CD4-positive, CD25-positive, alpha-beta regulatory T cell (primary cell): ENCODE data around the gene MTFR2. TPM values are rescaled to one million over a fixed set of nuclear protein-coding genes. Genes with fewer than 3 reads are reported as not detected.

Experiments used
- ATAC-seq, 2 donors: fragments of 150-1000 bp; cut with Tn5 transposase; one replicate each; pipeline ENCODE4 v1.10.0; 2021; ENCODE audit warnings: low read depth in 2 of 2, moderate number of reproducible peaks in 2 of 2, moderate library complexity in 1 of 2
- DNase-seq, 3 donors: peaks; one replicate each; pipeline versions ENCODE4 v3.0.0 to v3.0.0-alpha.2; 2012 to 2022; ENCODE audit warnings: mixed read lengths in 1 of 3
- H3K27ac ChIP-seq: one replicate; pipeline ENCODE4 v1.7.0; 2013; ENCODE audit warnings: mild to moderate bottlenecking, low read length; ENCODE audit not compliant: insufficient read depth, poor library complexity, severe bottlenecking
- H3K27me3 ChIP-seq: one replicate; pipeline ENCODE4 v1.7.0; 2013; ENCODE audit warnings: low read length; ENCODE audit not compliant: control insufficient read depth, insufficient read depth
- H3K36me3 ChIP-seq: one replicate; pipeline ENCODE4 v1.7.0; 2013; ENCODE audit warnings: mild to moderate bottlenecking, low read length, moderate library complexity; ENCODE audit not compliant: control insufficient read depth, insufficient read depth
- H3K4me1 ChIP-seq: 2 replicates; pipeline ENCODE4 v1.7.0; 2013; ENCODE audit warnings: mild to moderate bottlenecking, low read length; ENCODE audit not compliant: insufficient read depth, control insufficient read depth, poor library complexity, severe bottlenecking
- H3K4me3 ChIP-seq: one replicate; pipeline ENCODE4 v1.7.0; 2013; ENCODE audit warnings: low read depth, mild to moderate bottlenecking, low read length, moderate library complexity
- H3K9me3 ChIP-seq, 2 experiments: 1 replicate in 1 of 2; 2 replicates in 1 of 2; pipeline ENCODE4 v1.7.0; 2013; ENCODE audit warnings: low read length in 2 of 2, mild to moderate bottlenecking in 1 of 2, moderate library complexity in 1 of 2; ENCODE audit not compliant: control insufficient read depth in 2 of 2
- H3K27ac Mint-ChIP-seq, 3 donors: one replicate each; pipeline ENCODE4 v1.8.0; 2020 to 2022; ENCODE audit warnings: mild to moderate bottlenecking in 3 of 3, mixed read lengths in 3 of 3, moderate library complexity in 2 of 3
- H3K27me3 Mint-ChIP-seq: one replicate; pipeline ENCODE4 v1.8.0; 2022; ENCODE audit warnings: mild to moderate bottlenecking, mixed read lengths
- H3K36me3 Mint-ChIP-seq: one replicate; pipeline ENCODE4 v1.8.0; 2020; ENCODE audit warnings: mixed read lengths
- H3K4me1 Mint-ChIP-seq, 4 donors: one replicate each; pipeline ENCODE4 v1.8.0; 2020 to 2022; ENCODE audit warnings: mixed read lengths in 4 of 4, mild to moderate bottlenecking in 1 of 4
- H3K4me3 Mint-ChIP-seq, 4 donors: one replicate each; pipeline ENCODE4 v1.8.0; 2020 to 2022; ENCODE audit warnings: mild to moderate bottlenecking in 4 of 4, mixed read lengths in 4 of 4, moderate library complexity in 3 of 4
- H3K9me3 Mint-ChIP-seq, 7 donors: one replicate each; pipeline ENCODE4 v1.8.0; 2020 to 2022; ENCODE audit warnings: mixed read lengths in 7 of 7, mild to moderate bottlenecking in 3 of 7, moderate library complexity in 2 of 7
- polyA plus RNA-seq, 4 donors: library from polyadenylated mRNA; unstranded; fragments of 300-500 nt; fragmentation: Illumina TruSeq; gene quantifications; one replicate each; pipeline ENCODE4 v1.2.3, GENCODE V29; 2021
- total RNA-seq: library from RNA; stranded (reverse); gene quantifications from one replicate; pipeline ENCODE4 v1.2.3, GENCODE V29; 2022

Gene MTFR2
- total and polyA plus RNA-seq, 5 donors from 2014 or later: 1.0 to 3.7 (median 1.9) TPM

GRCh38 chr6:136235233-136235564 lies 14.9 kb downstream of the MTFR2 start:
- Mint-ChIP-seq H3K9me3 (peaks cover 0 to 2% (median 0%) of the 10 kb centered on the region in 7 donors), H3K36me3 (peaks cover 13% of the 10 kb centered on the region), H3K4me1 (peaks cover 0 to 6% (median 2%) of the 10 kb centered on the region in 4 donors), H3K4me3 (no peak overlapping the region), H3K27ac (peak overlapping the region in 1 of 3 donors; percentile 4), H3K27me3 (no peaks in the 10 kb centered on the region)
- Histone ChIP-seq H3K36me3 (no peaks in the 10 kb centered on the region), H3K4me3 (no peak overlapping the region), H3K4me1 (no peaks in the 10 kb centered on the region), H3K9me3 (no peaks in the 10 kb centered on the region), H3K27ac (no peak overlapping the region), H3K27me3 (no peaks in the 10 kb centered on the region)
- ATAC-seq (no peak), DNase-seq (no peak)

- Histone ChIP-seq H3K27ac (no peak overlapping the region), H3K36me3 (no peaks in the 10 kb centered on the region), H3K9me3 (no peaks in the 10 kb centered on the region), H3K4me1 (no peaks in the 10 kb centered on the region), H3K4me3 (no peak overlapping the region), H3K27me3 (no peaks in the 10 kb centered on the region)
- H3K4me1 Mint-ChIP-seq: peaks cover 0 to 6% (median 2%) of the 10 kb centered on the region in 4 donors
- H3K27ac Mint-ChIP-seq: no peak overlapping the region
- H3K4me3 Mint-ChIP-seq: no peak overlapping the region
- H3K36me3 Mint-ChIP-seq: peaks cover 9% of the 10 kb centered on the region
- DNase-seq: no peak
- no peak for ATAC-seq
- H3K9me3 Mint-ChIP-seq: peaks cover 0 to 2% (median 0%) of the 10 kb centered on the region in 7 donors
- no peaks in the 10 kb centered on the region for H3K27me3 Mint-ChIP-seq
Observed at GRCh38 chr6:136232701-136233100, 17.4 kb downstream of the MTFR2 start.

DNA sequence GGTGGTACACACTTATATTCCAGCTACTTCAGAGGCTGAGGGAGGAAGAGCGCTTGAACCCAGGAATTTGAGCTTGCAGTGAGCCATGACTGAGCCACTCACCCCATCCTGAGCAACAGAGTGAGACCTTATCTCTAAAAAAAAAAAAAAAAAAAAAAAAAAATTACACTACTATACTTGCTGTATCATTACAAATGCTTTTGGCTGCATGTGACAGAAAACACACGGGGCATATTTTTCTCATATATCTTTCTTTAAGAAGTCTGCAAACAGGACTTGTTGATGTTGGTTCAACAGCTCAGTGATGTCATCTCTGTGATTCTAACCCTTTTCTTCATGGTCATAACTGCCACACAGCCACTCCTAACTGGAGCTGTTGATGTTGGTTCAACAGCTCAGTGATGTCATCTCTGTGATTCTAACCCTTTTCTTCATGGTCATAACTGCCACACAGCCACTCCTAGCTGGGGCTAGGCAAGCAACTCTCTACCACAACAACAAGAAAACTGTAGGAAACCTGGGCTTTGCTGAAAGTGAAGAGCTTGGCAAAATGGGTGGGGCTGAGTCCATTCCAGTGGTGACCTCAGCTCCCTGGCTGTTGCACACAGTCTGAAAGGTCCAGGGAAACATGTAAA lies 19.8 kb downstream of the MTFR2 start:
- peaks cover 0 to 1% (median 0%) of the 10 kb centered on the region in 7 donors for H3K9me3 Mint-ChIP-seq
- no peak for DNase-seq
- H3K27me3 ChIP-seq: no peaks in the 10 kb centered on the region
- H3K36me3 Mint-ChIP-seq: peaks cover 9% of the 10 kb centered on the region
- no peaks in the 10 kb centered on the region for H3K9me3 ChIP-seq
- no peaks in the 10 kb centered on the region for H3K27me3 Mint-ChIP-seq
- no peaks in the 10 kb centered on the region for H3K36me3 ChIP-seq
- H3K4me3 Mint-ChIP-seq: no peak overlapping the region
- no peaks in the 10 kb centered on the region for H3K4me1 ChIP-seq
- H3K27ac ChIP-seq: no peak overlapping the region
- H3K27ac Mint-ChIP-seq: peak overlapping the region in 1 of 3 donors; percentile 40
- no peak for ATAC-seq
- H3K4me3 ChIP-seq: no peak overlapping the region
- peaks cover 4 to 10% (median 6%) of the 10 kb centered on the region in 4 donors for H3K4me1 Mint-ChIP-seq

DNA sequence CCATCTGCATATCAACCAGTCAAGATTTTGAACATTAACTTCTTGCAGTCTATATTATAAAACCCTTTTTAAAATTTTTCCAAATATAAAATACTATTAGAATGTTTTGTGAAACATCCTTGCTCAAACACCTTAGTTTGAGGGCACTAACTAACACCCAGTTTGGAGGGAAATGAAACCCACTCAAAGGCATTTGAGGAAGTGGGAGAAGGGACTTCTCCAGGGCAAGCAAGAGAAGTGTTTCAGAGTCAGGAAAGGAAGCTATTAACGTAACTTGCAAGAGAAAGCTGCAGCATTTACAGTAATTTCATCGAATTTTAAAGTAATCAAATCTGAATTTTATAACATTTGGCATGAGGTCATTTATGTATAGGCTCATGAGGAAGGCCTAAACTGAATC lies 21.3 kb downstream of the MTFR2 start:
- H3K4me1 Mint-ChIP-seq: peaks cover 4 to 10% (median 6%) of the 10 kb centered on the region in 4 donors
- no peak for ATAC-seq
- no peak overlapping the region for H3K27ac Mint-ChIP-seq
- Histone ChIP-seq H3K27ac (no peak overlapping the region), H3K4me1 (no peaks in the 10 kb centered on the region), H3K9me3 (no peaks in the 10 kb centered on the region), H3K27me3 (no peaks in the 10 kb centered on the region), H3K36me3 (no peaks in the 10 kb centered on the region), H3K4me3 (no peak overlapping the region)
- no peak overlapping the region for H3K4me3 Mint-ChIP-seq
- peaks cover 4% of the 10 kb centered on the region for H3K36me3 Mint-ChIP-seq
- H3K27me3 Mint-ChIP-seq: no peaks in the 10 kb centered on the region
- no peak for DNase-seq
- peaks cover 0 to 1% (median 0%) of the 10 kb centered on the region in 7 donors for H3K9me3 Mint-ChIP-seq

- Histone ChIP-seq H3K4me1 (no peaks in the 10 kb centered on the region), H3K36me3 (no peaks in the 10 kb centered on the region), H3K4me3 (peak overlapping the region; percentile 77), H3K27ac (no peak overlapping the region), H3K9me3 (no peaks in the 10 kb centered on the region), H3K27me3 (no peaks in the 10 kb centered on the region)
- ATAC-seq (no peak), DNase-seq (peak in 1 of 3 donors; percentile 4)
- peaks cover 0 to 1% (median 0%) of the 10 kb centered on the region in 7 donors for H3K9me3 Mint-ChIP-seq
- H3K27me3 Mint-ChIP-seq: no peaks in the 10 kb centered on the region
- peak overlapping the region; percentile 7 to 89 (median 56) for H3K4me3 Mint-ChIP-seq
- peaks cover 4 to 10% (median 6%) of the 10 kb centered on the region in 4 donors for H3K4me1 Mint-ChIP-seq
- H3K36me3 Mint-ChIP-seq: peaks cover 4% of the 10 kb centered on the region
- H3K27ac Mint-ChIP-seq: peak overlapping the region in 1 of 3 donors; percentile 70
Observed at GRCh38 chr6:136226674-136227377, 23.3 kb downstream of the MTFR2 start.

- DNase-seq (peak; percentile 19 to 64 (median 58)), ATAC-seq (peak; percentile 92)
- Mint-ChIP-seq H3K36me3 (peaks cover 4% of the 10 kb centered on the region), H3K4me1 (peaks cover 4 to 10% (median 6%) of the 10 kb centered on the region in 4 donors), H3K4me3 (peak overlapping the region; percentile 7 to 89 (median 56)), H3K9me3 (peaks cover 0 to 1% (median 0%) of the 10 kb centered on the region in 7 donors), H3K27ac (peak overlapping the region in 1 of 3 donors; percentile 70), H3K27me3 (no peaks in the 10 kb centered on the region)
- Histone ChIP-seq H3K4me1 (no peaks in the 10 kb centered on the region), H3K36me3 (no peaks in the 10 kb centered on the region), H3K4me3 (peak overlapping the region; percentile 77), H3K27me3 (no peaks in the 10 kb centered on the region), H3K27ac (no peak overlapping the region), H3K9me3 (no peaks in the 10 kb centered on the region)
Observed at GRCh38 chr6:136226027-136226673, 24.0 kb downstream of the MTFR2 start.

- peaks cover 4% of the 10 kb centered on the region for H3K27me3 Mint-ChIP-seq
- peaks cover under 1% of the 10 kb centered on the region for H3K36me3 Mint-ChIP-seq
- H3K4me1 ChIP-seq: no peaks in the 10 kb centered on the region
- peaks cover 0 to 1% (median 0%) of the 10 kb centered on the region in 7 donors for H3K9me3 Mint-ChIP-seq
- H3K9me3 ChIP-seq: no peaks in the 10 kb centered on the region
- no peak for ATAC-seq
- peaks cover 4 to 10% (median 6%) of the 10 kb centered on the region in 4 donors for H3K4me1 Mint-ChIP-seq
- H3K27me3 ChIP-seq: no peaks in the 10 kb centered on the region
- DNase-seq: no peak
- no peaks in the 10 kb centered on the region for H3K36me3 ChIP-seq
- H3K4me3 ChIP-seq: no peak overlapping the region
- no peak overlapping the region for H3K4me3 Mint-ChIP-seq
- no peak overlapping the region for H3K27ac Mint-ChIP-seq
- H3K27ac ChIP-seq: no peak overlapping the region
Observed at GRCh38 chr6:136225496-136225895, 24.6 kb downstream of the MTFR2 start.
